NB4 (cell line): Measurements from ENCODE around the gene DMWD.
"Not testable (repeated sequence)": the region's sequence is repeated elsewhere in the genome, so short reads cannot be mapped to it uniquely, and the experiment has no call there.

Experiments
- DNase-seq: peaks from one replicate; pipeline ENCODE4 v3.0.0; 2010; ENCODE audit warnings: low read depth
- H3K4me3 ChIP-seq: one replicate; pipeline ENCODE4 v1.5.1; 2011; ENCODE audit warnings: mild to moderate bottlenecking, low read depth, low read length, moderate library complexity
- MYC ChIP-seq: IDR thresholded peaks from 2 replicates; pipeline ENCODE4 v1.6.1; 2011; ENCODE audit warnings: low read depth, low read length
- POLR2A ChIP-seq: IDR thresholded peaks from 2 replicates; pipeline ENCODE4 v1.6.1; 2011; ENCODE audit warnings: mild to moderate bottlenecking; ENCODE audit not compliant: insufficient read length; ENCODE audit errors: extremely low read depth
- TF ChIP-seq, protein P1 (sequence below): IDR thresholded peaks from 2 replicates; pipeline ENCODE4 v1.6.1; 2011; ENCODE audit warnings: low read depth, low read length
- TF ChIP-seq, protein P2 (sequence below): IDR thresholded peaks from one replicate; pipeline ENCODE4 v1.5.1; 2012; ENCODE audit warnings: low read depth, low read length

DMWD gene

DNA sequence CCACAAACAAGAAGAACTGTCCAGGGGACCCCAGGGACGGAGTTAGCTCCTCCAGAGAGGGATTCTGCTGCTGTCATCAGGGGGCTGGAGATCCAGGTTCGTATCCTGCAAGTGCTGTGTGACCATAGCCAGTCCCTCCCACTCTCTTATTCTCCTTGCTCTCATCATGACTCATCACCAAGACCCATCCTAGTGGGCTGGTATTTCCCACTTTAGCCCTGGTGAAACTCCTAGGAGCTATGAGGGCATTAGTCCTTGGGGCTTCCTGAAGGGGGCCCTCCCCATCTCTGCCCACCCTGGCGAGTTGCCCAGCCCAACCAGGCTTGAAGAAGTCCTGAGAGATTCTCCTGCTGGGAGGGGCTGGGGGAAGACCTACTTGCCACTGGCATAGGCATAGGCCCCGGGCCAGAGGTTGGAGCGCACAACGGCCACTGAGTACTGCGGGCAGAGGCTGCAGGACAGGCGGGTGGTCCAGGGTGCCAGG is 7.5 kb upstream of the DMWD start:
- no peak overlapping the region for H3K4me3 ChIP-seq
- DNase-seq = peak; percentile 58
- TF ChIP-seq, protein P1, sequence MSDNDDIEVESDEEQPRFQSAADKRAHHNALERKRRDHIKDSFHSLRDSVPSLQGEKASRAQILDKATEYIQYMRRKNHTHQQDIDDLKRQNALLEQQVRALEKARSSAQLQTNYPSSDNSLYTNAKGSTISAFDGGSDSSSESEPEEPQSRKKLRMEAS = no peak
- TF ChIP-seq POLR2A (no peak), MYC (no peak)
- TF ChIP-seq, protein P2, sequence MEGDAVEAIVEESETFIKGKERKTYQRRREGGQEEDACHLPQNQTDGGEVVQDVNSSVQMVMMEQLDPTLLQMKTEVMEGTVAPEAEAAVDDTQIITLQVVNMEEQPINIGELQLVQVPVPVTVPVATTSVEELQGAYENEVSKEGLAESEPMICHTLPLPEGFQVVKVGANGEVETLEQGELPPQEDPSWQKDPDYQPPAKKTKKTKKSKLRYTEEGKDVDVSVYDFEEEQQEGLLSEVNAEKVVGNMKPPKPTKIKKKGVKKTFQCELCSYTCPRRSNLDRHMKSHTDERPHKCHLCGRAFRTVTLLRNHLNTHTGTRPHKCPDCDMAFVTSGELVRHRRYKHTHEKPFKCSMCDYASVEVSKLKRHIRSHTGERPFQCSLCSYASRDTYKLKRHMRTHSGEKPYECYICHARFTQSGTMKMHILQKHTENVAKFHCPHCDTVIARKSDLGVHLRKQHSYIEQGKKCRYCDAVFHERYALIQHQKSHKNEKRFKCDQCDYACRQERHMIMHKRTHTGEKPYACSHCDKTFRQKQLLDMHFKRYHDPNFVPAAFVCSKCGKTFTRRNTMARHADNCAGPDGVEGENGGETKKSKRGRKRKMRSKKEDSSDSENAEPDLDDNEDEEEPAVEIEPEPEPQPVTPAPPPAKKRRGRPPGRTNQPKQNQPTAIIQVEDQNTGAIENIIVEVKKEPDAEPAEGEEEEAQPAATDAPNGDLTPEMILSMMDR = no peak

DNA sequence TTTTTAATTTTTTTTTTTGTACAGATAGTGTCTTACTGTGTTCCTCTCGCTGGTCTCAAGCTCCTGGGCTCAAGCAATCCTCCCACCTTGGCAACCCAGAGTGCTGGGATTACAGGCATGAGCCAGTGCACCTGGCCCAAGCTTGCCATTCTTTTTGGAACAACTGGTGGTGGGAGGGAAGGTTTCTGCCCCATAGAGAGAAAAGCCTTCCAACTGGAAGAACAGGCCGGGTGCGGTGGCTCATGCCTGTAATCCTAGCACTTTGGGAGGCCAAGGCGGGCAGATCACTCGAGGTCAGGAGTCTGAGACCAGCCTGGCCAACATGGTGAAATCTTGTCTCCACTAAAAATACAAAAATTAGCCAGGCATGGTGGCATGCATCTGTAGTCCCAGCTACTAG is 6.9 kb upstream of the DMWD start:
- not testable (repeated sequence) for DNase-seq, H3K4me3 ChIP-seq

DNA sequence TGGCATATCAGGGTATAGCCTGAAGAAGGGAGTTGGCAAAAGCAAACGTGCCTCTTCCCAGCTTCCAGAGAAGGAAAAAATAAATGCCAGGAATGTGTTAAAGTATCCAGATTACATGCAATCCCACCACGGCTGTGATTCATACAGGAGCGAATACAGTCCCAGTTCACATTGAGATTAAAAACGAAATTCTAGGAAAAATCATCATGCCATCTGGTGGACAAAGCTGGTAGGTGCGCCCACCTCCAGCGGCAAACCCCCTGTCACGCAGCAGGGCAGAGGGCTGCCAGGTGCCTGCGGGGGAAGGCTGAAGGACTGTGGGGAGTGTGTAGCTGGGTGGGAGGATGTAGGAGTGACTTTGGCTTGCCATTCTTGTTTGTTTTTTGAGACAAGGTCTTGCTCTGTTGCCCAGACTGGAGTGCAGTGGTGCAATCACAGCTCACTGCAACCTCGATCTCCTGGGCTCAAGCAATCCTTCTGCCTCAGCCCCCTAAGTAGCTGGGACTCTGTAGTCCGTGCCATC is 6.4 kb upstream of the DMWD start:
- TF ChIP-seq, protein P1 = no peak
- TF ChIP-seq, protein P2 = peak; percentile 63
- DNase-seq = peak; percentile 45
- H3K4me3 ChIP-seq = no peak overlapping the region

DNA sequence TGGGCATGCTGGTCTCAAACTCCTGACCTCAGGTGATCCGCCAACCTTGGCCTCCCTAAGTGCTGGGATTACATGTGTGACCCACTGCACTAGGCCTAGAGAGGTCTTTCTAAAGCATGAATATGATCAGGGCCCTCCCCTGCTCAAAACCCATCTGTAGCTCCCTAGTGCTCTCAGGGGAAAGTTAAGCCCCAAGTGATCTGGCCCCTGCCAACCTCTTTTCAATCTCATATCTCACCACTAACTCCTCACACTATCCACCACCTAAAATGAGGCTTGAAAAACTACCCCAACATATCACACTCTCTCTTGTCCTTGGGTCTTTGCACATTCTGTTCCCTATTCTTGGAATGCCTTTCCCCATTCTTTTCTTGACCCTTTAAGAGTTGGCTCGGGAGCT is 2.0 kb upstream of the DMWD start:
- TF ChIP-seq, protein P1 = no peak
- TF ChIP-seq MYC = no peak
- TF ChIP-seq POLR2A = no peak
- TF ChIP-seq, protein P2 = no peak
- no peak overlapping the region for H3K4me3 ChIP-seq
- no peak for DNase-seq

DNA sequence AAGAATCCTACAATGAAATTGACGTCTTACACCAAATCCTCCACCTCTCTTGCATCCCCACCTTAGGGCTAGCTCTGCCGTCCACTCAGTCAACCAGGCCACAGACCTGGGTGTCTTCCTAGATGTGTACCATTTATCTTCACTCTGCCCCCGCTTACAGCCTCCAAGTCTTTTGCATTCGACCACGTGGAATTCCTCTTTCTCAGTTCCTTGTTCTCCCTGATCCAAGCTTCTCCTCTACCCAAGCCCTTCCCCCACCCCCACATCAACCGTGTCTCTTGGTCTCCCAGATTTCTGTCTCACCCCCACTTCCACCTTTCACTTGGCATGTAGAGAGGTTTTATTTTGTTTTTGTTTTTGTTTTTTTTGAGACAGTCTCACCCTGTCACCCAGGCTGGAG is 1.2 kb upstream of the DMWD start:
- TF ChIP-seq, protein P1 = no peak
- TF ChIP-seq, protein P2 = no peak
- DNase-seq = no peak
- H3K4me3 ChIP-seq = no peak overlapping the region

DNA sequence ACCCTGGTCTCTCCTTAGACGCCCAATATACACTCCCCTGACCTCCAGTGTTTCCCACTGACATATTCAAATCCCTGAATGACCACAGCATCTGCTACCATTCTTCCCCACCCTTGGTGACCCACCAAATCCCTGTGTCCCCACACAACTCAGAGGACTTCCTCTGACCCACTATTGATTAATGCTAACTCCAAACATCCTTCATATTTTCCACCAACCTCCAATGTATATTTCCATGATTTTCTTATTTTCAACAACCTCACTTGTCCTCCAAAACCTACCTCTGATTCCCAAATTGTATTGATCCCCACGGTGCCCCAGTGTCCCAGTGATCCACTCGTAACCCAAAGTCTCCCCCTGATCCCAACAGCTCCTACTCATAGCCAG is 526 bp upstream of the DMWD start:
- peak overlapping the region; percentile 42 for H3K4me3 ChIP-seq
- no peak for DNase-seq
- TF ChIP-seq, protein P1 = no peak
- TF ChIP-seq MYC (no peak), POLR2A (no peak)
- TF ChIP-seq, protein P2 = no peak
